Right lung (tissue), 5 donors: ENCODE data around the gene SLC28A3. TPM values are rescaled to one million over a fixed set of nuclear protein-coding genes. Genes with fewer than 3 reads are reported as not detected.
A peak's percentile ranks its signal among the peaks of the same experiment; 100 is the strongest.

Source experiments
- DNase-seq, 2 donors: peaks; one replicate each; pipeline ENCODE4 v3.0.0-alpha.2; 2013
- polyA plus RNA-seq, 5 donors: library from polyadenylated mRNA; unstranded; fragments of 120-200 nt; gene quantifications; one replicate each; pipeline versions ENCODE4 v1.2.1 to v1.2.3, GENCODE V29; 2013; ENCODE audit warnings: inconsistent platforms in 1 of 5, low replicate concordance in 1 of 5; ENCODE audit not compliant: insufficient read length in 5 of 5, insufficient read depth in 1 of 5

Gene SLC28A3
- polyA plus RNA-seq, 5 donors: 0.20 to 0.95 (median 0.27) TPM

DNA sequence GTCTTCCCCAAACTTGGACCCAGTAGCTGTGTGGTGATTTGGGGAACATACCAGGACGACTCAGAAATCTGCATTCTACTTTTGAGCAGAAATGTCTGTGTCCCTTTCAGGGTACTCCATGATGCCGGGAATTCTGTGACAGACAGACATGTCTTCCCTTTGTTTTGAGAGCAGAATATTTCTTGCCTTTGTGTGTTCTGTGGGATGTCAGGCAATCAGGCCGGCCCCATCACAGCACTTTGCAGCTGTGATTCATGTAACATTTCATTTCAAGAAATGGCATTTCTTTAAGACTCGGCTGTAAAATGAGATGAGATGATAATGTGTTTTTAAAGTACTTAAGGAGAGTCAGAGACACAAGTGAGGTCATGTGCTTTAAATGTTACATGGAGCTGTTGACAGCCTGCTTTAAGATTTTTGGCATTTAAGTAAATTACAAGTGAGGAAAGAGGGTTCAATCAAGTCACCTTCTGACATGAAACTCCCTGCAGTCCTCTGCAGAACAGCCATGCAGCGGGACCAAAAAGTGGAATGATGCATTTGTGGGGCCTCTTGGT is 98.7 kb downstream of the SLC28A3 start:
- DNase-seq: no peak

DNA sequence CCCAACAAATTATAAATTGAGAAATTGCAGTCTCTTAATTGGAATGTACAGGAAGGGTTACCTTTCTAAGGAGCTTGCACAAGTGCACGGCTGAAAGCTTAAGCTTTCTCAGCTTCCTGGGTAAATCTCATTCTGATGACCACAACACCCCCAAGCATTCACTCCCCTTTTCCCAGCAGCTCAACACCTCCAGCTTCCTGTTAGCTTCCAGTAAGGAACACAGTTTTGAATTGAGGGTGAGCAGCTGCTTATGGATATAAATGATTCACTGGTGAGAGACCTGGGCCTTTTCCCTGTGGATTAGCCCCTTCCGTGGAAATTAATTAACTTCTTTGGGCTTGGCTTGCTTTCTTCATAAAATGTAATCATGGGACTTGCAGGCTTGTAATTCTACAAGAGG is 101.2 kb downstream of the SLC28A3 start:
- DNase-seq: no peak

DNA sequence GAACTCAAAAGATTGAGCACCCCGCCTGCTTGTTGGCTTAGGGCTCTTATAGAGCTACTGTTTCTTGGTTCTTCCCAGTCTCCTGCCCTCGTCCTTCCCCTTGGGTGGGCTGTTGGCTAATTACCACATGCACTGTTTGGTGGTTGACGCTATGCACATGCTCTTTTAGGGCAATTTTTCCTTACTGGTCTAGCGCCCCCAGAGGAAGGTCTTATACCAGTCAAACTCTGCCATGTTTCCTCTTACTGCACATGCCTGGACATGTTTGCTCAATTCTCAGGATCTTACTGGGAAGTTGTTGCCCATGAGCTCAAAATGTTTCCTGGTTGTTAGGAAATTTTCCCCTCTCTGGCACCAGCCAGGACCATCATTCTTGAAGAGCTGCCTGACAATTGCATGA is 101.9 kb downstream of the SLC28A3 start:
- DNase-seq: no peak

DNA sequence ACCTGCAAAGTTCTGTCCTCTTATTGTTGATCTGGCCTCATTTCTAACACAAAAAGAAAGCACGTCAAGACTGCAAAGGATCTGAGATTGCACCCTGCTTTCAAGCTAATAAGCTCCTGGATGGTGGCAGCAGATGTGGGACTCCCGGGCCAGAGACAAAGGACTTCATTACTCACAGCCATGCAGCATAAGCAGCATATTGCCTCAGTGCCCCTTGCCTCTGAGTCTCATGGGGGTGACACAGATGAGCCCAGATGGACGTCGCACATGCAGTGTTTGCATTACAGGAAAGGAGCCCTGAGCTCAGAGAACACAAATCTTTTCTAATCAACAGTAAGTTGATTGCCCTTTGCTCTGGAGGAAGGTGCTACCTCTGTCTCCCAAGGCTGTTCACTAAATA is 105.0 kb downstream of the SLC28A3 start:
- DNase-seq: no peak

DNA sequence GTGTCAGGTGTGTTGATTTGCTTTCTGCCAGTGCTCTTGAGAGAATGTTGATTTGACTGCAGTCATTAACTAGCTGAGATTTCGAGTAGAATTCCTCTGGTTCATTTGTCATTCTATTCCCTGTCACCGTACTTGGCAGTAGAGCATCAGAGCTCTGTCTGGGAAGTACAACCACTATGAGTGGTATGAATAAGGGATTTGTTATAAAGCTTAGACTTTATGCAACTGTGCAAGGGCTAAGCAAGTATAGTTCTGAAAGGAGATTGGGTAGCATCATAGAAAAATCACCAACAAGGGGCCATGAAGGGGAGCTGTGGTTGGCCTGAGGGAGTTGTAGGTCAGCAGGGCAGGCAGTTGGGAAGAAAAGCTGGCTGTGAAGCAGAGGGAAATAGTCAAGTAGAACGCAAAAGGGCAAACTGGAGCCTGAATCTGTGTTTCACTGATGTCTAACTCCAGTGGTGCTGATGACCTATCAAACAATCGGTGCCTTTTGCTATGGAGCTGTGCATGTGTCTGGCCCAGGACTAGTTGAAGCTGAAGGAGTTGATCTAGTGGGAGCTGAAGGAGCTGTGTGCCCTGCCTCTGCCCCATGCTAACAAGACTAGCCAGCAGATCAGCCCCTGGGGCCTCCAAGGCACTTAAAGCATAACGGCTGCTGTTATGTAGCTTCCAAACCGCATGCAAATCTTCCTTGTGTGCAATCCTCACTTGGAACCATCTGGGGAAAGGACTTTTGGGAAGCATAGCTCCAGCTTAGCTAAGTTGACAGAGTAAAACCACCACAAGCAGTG is 110.0 kb downstream of the SLC28A3 start:
- no peak for DNase-seq

DNA sequence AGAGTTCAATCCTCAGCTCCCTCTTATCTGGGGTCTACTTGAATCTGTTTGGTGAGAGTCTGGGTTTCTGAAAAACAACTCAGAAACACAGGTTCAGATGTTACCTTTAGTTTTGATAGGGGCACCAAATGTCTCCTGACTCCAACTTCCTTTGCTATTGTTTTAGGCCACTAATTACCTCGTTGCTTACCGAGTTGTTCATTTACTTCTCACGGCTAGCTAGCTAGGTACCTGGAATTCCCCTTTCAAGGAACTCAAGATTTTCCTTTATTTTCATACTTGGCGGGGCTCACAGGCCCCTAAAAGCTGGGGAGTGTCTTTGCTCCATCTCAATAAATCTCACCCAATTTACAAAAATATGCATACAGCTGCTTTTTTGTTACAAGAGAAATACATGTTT is 111.4 kb downstream of the SLC28A3 start:
- DNase-seq: no peak

DNA sequence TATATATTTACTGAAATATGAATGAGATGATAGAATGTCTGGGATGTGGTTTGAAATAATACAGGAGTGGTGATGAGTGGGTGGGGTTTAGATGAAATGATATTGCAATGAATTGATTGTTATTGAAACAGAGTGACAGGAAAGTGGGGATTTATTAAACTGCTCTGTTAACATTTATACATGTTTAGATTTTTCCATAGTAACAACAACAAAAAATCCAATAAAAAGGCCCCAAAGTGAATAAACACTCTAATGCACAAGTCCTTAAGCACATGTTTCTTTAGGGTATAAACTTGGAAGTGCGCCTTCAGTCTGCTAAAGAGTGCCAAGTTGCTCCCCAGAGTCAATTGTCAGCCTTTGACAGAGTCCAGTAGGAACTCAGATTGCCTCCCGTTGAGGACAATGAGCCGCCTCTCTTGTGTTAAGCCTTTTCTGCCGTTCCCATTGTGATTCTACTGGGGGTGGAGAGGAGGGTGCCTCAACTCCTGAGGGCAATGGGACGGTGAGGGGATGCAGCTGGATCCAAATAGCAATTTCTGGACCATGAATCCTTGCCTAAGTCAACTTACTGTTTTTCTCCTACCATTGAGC is 112.3 kb downstream of the SLC28A3 start:
- peak in 1 of 2 donors; percentile 8 for DNase-seq

DNA sequence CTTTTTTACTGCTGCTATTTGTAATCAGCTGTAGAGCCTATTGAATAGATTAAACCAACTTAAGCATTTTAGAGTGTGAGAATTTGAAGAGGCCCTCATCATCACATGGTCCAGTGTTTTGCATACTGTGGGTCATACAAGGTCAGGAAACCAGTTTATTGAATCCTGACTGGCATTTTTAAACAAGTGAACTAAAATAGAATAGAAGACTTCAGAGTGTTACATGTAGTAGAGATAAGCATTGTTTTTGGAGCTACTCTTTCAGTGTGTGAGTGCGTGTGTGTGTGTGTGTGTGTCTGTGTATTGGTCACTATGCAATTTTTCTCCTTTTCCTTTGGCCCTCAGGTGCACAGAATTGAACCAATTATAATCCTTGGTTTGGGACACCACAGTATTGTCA is 114.4 kb downstream of the SLC28A3 start:
- no peak for DNase-seq
